ENCODE measurements around the gene DMXL1. TPM values are rescaled to one million over a fixed set of nuclear protein-coding genes. Genes with fewer than 3 reads are reported as not detected.

Gene DMXL1, protein sequence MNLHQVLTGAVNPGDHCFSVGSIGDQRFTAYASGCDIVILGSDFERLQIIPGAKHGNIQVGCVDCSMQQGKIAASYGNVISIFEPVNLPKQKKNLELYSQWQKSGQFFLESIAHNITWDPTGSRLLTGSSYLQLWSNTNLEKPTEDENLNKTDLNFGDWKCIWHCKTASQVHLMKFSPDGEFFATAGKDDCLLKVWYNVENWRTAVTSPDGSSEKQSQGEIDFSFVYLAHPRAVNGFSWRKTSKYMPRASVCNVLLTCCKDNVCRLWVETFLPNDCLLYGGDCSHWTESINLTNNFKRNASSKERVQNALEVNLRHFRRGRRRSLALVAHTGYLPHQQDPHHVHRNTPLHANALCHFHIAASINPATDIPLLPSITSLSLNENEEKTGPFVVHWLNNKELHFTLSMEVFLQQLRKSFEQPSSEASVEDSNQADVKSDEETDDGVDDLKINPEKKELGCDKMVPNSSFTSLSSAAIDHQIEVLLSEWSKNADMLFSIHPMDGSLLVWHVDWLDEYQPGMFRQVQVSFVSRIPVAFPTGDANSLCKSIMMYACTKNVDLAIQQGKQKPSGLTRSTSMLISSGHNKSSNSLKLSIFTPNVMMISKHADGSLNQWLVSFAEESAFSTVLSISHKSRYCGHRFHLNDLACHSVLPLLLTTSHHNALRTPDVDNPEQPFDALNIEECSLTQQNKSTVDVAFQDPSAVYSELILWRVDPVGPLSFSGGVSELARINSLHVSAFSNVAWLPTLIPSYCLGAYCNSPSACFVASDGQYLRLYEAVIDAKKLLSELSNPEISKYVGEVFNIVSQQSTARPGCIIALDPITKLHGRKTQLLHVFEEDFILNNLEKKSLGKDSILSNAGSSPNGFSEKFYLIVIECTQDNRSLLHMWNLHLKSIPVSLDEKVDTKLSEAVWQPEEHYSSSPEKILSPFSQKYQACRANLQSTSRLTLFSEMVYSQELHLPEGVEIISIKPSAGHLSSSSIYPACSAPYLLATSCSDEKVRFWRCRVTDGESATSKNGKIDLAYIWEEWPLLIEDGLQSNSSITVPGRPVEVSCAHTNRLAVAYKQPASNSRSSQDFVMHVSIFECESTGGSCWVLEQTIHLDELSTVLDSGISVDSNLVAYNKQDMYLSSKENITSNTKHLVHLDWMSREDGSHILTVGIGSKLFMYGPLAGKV (N-terminal part only)
- total RNA-seq (2014; rRNA removed; shearing (Covaris generic)): 20.8 and 40.7 TPM in 2 replicates

DNA sequence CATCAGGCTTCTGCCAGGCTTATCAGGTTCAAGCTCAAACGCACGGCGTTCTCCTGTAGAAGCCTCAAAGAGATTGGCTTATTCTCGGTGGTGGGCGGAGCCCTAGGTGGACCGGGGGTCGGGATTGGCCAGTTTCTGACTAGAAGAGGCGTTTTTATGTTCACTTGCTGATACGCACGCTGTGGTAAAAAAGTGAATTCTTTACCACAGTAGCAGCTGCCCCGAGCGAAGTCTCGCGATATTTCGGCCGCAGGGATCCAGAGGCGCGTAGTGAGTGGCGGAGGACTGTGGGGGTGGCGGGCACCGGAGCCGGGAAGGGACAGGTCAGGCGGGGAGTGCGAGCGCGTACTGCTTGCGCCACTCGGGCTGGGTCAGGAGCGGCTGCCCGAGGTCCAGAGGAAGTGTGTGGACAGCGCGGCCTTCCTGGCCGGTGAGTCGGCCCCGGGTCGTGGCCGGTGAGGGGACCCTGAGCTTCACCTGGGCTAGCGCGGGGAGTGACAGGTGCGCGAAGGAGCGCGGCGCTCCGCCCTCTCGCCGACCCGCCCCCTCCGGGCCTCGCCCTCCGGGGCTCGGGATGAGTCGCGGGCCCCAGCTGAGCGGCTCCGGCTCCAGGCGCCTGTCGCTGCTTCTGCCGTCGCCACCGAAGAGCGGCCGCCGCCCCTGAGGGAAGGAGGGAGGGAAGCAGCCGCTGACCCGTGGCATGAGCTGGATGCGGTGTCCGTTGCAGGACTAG is at the start of gene DMXL1:
DMXL1 (plus strand) TSS at position 260 of the 733 bp plus-strand sequence. CDS start 483 bp downstream, outside the sequence.
- H3K27me3 ChIP-seq (ENCODE audit: control insufficient read depth, insufficient read depth, low read length): no peaks in the 10 kb centered on the region
- H3K36me3 ChIP-seq (replicated peaks; ENCODE audit: control insufficient read depth, insufficient read depth, low read length): no peaks in the 10 kb centered on the region
- peak within 1 kb of the TSS; percentile 100 for H3K4me3 ChIP-seq (ENCODE audit: insufficient read depth, low read depth, low read length)
- peak; percentile 87 for DNase-seq

DNA sequence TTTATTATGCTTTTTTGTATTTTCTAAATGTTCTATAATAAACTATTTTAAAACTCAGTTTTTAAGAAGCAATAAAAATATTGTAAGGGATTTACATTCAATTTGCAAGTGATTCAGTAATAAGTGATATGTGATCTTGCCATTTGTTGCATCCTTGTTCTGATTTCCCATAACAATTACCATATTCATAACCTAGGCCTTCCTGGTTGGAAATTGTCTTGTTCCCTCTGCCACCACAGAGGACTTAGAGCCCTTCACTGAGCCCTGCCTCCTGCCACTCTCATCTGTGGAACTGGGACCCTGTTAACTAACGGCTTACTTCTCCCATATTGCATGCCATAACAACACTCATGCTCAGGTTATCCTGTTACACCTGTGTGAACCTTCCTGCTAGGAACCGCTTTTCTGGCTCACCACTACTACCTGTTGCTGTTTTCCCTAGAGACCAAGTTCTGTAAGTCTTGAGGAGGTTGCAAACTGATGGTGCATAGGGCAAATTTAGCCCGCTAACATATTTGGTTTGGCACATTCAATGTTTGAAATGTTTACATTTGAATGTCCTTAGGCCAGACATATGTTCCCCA is 49.6 kb upstream of the DMXL1 start:
- H3K36me3 ChIP-seq (replicated peaks; ENCODE audit: control insufficient read depth, insufficient read depth, low read length): no peaks in the 10 kb centered on the region
- H3K4me3 ChIP-seq (ENCODE audit: insufficient read depth, low read depth, low read length): no peak overlapping the region
- no peak for DNase-seq
- H3K27me3 ChIP-seq (ENCODE audit: control insufficient read depth, insufficient read depth, low read length): no peaks in the 10 kb centered on the region

DNA sequence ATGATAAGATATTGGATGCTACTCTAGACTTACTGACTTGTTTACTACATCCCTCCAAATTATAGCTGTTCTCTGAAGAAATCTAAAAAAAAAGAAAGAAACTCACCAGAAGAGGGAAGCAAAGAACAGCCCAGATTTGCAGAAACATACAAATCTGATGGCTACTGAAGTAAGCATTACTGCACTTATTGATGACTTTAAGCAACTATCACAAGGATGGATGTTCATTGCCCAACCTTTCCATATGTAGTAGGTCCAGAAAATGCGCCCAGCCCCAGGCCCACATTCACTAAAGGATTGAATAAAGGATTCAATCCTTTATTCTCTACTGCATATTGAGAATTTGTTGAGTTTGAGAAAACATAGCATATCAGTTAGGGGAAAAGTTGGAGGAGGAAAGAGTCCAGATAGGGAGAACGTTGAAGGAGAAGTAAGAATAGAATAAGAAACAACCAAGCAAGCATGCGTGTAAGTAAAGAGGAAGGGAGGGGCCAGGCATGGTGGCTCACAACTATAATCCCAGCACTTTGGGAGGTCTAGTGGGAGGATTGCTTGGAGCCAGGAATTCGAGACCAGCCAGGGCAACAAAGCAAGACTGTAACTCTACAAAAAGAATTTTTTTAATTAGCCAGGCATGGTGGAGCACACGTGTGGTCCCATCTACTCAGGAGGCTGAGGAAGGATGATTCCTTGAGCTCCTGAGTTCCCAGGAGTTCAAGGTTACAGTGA is 48.7 kb upstream of the DMXL1 start:
- Histone ChIP-seq H3K4me3 (ENCODE audit: insufficient read depth, low read depth, low read length) (no peak overlapping the region), H3K36me3 (replicated peaks; ENCODE audit: control insufficient read depth, insufficient read depth, low read length) (no peaks in the 10 kb centered on the region), H3K27me3 (ENCODE audit: control insufficient read depth, insufficient read depth, low read length) (no peaks in the 10 kb centered on the region)
- peak; percentile 32 for DNase-seq

DNA sequence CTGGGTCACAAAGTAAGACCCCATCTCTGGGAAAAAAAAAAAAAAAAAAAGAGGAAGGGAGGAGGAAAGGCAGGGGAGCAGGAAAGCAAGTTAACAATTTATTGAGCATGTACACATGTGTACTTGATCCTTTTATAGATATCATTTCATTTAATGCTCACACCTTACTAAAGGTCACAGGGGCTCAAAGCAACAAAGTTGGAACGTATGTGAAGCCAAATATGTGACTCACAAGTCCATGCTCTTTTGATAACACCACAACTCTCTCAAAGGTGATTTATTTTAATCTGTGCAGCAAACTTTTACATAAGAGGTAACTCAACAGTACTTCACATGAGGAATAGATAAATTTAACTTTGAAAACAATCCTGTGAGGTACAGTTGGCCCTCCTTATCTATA is 48.1 kb upstream of the DMXL1 start:
- H3K4me3 ChIP-seq (ENCODE audit: insufficient read depth, low read depth, low read length): no peak overlapping the region
- DNase-seq: no peak
- H3K27me3 ChIP-seq (ENCODE audit: control insufficient read depth, insufficient read depth, low read length): no peaks in the 10 kb centered on the region
- no peaks in the 10 kb centered on the region for H3K36me3 ChIP-seq (replicated peaks; ENCODE audit: control insufficient read depth, insufficient read depth, low read length)

DNA sequence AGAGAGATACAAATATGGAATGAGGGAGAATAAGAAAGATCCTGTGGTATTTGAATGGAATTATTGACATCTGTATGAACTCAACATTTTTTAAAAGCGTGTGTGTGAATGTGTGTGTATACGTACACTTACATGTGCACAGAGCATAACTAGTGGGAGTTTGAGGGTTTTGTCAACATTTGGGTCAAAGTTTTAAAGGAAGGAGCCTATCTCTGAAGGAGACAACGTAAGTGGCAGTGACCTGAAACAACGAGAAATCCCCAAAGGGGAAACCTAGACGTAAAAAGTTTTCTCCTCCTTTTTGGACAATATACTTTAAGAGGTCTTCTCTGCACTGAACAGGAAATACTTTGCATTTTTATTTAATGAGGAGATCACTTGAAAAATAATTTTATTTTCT is 42.3 kb upstream of the DMXL1 start:
- Histone ChIP-seq H3K4me3 (ENCODE audit: insufficient read depth, low read depth, low read length) (no peak overlapping the region), H3K27me3 (ENCODE audit: control insufficient read depth, insufficient read depth, low read length) (no peaks in the 10 kb centered on the region), H3K36me3 (replicated peaks; ENCODE audit: control insufficient read depth, insufficient read depth, low read length) (no peaks in the 10 kb centered on the region)
- DNase-seq: no peak

DNA sequence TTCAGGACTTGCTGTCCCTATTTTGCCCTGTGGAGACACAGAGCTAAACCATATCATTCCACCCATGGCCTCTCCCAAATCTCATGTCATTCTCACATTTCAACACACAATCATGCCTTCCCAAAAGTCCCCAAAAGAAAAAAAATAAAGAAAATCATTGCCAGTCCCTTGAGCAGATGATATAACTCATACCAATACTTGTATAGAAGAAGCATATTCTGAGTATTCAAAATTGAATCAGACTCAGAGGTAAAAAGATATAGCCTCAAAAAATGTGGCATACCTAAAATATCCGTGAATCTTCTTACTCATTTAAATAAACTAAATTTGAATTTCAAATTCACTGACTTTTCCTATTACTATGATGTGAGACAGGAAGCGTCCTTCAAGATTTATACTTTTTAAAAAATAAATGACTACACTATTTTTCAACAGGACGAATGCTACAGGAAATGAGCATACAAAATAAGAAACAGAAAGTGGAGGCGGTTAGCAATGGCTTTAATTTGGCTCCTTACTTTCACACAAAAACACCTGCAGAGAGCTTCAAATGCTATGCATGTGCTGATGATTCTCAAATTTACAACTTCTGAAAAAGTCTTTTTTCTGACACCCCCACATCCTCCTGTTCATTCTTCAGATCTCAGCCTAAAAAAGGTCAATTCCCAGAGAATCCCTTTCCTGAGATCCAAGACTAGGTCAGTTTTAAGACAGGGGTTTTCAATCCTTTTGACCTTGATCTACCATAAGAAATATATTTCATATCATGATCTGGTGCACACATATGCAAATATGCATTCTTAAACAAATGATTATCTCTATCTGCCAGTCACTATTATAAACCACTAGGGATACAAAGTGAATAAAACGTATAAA is 39.6 kb upstream of the DMXL1 start:
- Histone ChIP-seq H3K27me3 (ENCODE audit: control insufficient read depth, insufficient read depth, low read length) (no peaks in the 10 kb centered on the region), H3K4me3 (ENCODE audit: insufficient read depth, low read depth, low read length) (no peak overlapping the region), H3K36me3 (replicated peaks; ENCODE audit: control insufficient read depth, insufficient read depth, low read length) (no peaks in the 10 kb centered on the region)
- no peak for DNase-seq

DNA sequence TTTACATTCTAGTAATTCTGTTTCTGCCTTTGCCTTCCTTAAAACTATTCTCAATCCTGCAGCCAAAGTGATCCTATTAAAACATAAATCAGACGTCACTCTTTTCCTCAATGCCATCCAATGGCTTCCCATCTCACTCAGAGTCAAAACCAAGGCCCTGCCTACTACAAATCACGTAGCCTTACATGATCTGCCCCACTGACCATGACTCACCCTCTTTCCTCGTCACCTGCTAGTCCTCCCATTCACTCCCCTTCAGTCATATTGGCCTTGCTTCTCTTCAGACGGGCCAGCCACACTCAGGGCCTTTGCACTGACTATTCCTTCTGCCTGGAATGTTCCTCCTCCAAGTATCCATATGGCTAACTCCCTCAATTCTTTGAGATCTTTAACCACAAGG is 39.0 kb upstream of the DMXL1 start:
- Histone ChIP-seq H3K4me3 (ENCODE audit: insufficient read depth, low read depth, low read length) (no peak overlapping the region), H3K27me3 (ENCODE audit: control insufficient read depth, insufficient read depth, low read length) (no peaks in the 10 kb centered on the region), H3K36me3 (replicated peaks; ENCODE audit: control insufficient read depth, insufficient read depth, low read length) (no peaks in the 10 kb centered on the region)
- DNase-seq: peak; percentile 19

DNA sequence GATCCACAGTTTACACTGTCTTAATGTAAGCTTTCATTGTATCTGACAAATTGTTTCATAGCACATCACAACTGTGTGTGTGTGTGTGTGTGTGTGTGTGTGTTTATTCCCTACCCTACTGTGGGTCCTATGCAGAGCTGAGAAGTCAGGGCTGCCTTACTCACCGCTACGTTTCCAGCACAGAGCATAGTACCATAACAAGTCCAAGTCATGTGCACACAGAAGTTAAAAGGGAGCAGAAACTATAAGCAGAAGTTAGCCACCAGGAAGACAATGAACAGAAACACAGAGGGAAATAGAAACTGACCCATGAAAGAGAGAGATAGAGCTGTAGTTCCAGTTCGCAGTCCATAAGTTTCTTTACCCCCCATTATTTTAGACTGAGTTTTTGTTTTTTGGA is 38.2 kb upstream of the DMXL1 start:
- Histone ChIP-seq H3K4me3 (ENCODE audit: insufficient read depth, low read depth, low read length) (no peak overlapping the region), H3K27me3 (ENCODE audit: control insufficient read depth, insufficient read depth, low read length) (no peaks in the 10 kb centered on the region), H3K36me3 (replicated peaks; ENCODE audit: control insufficient read depth, insufficient read depth, low read length) (no peaks in the 10 kb centered on the region)
- no peak for DNase-seq

DNA sequence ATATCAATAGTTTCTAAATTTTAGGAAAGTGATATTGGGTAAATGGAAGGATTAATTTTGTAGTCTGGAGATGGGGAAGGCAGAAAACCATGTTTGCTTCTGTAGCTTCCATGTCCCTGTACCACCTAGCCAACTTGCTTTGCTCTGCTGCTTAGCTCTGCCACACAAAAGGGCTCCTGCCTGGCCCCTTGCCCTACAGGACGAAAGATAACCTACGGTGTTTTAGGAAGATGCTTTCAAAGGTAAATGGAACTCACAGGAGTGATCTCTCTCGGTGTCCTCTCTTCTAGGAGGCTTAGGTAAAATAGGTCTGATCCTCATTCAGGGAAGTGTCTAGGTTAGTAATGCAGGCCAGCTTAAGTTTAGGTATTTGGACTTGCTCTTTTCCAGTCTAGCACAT is 37.8 kb upstream of the DMXL1 start:
- Histone ChIP-seq H3K36me3 (replicated peaks; ENCODE audit: control insufficient read depth, insufficient read depth, low read length) (no peaks in the 10 kb centered on the region), H3K4me3 (ENCODE audit: insufficient read depth, low read depth, low read length) (no peak overlapping the region), H3K27me3 (ENCODE audit: control insufficient read depth, insufficient read depth, low read length) (no peaks in the 10 kb centered on the region)
- peak; percentile 23 for DNase-seq

DNA sequence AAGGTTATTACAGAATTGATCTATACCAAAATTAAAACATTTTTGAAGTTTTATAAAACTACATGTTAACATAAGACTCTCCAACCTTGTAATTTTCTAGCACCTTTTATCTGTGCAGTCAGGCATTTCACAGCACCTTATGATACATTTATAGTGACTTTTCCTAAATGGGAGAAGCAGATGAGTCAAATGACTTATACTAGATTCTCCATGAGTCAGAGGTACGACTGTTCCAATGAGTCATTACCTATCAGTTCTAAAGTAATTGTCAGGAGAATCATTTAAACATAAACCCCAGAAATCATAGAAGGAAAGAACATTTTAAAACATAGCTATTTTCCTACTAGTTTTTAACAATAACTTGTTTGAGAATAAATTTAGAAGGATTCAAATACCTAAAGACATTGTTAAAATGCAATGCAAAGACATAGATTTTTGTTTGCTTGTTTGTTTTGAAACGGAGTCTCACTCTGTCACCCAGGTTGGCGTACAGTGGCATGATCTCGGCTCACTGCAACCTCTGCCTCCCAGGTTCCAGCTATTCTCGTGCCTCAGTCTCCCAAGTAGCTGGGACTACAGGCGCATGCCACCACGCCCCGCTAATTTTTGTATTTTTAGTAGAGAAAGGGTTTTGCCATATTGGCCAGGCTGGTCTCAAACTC is 34.7 kb upstream of the DMXL1 start:
- Histone ChIP-seq H3K36me3 (replicated peaks; ENCODE audit: control insufficient read depth, insufficient read depth, low read length) (no peaks in the 10 kb centered on the region), H3K4me3 (ENCODE audit: insufficient read depth, low read depth, low read length) (no peak overlapping the region), H3K27me3 (ENCODE audit: control insufficient read depth, insufficient read depth, low read length) (no peaks in the 10 kb centered on the region)
- DNase-seq: no peak

DNA sequence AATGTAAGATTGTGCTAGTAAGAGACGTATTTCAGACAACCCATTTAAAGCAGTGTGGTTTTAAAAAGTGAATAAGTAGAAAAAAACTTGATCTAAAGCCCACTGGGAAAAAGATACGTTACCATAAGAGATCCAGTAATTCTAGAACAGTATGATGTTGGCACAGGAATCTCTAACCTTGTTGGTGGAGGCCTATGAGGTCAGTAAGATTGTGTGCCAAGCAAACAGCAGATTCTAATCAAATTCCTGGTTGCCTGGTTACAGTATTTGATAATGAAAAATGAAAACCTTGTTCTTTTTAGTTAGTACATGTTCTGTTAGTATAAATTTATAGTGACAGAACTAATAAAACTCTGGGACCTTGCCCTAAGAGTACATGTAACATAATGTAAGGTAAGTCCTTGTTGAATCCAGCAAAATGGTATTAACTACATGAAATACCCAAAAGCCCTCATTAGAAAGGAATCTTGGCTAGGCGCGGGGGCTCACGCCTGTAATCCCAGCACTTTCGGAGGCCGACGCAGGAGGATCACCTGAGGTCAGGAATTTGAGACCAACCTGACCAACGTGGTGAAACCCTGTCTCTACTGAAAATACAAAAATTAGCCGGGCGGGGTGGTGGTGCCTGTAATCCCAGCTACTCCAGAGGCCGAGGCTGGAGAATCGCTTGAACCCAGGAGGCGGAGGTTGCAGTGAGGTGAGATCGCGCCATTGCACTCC is 33.2 kb upstream of the DMXL1 start:
- Histone ChIP-seq H3K27me3 (ENCODE audit: control insufficient read depth, insufficient read depth, low read length) (no peaks in the 10 kb centered on the region), H3K36me3 (replicated peaks; ENCODE audit: control insufficient read depth, insufficient read depth, low read length) (no peaks in the 10 kb centered on the region), H3K4me3 (ENCODE audit: insufficient read depth, low read depth, low read length) (no peak overlapping the region)
- no peak for DNase-seq

DNA sequence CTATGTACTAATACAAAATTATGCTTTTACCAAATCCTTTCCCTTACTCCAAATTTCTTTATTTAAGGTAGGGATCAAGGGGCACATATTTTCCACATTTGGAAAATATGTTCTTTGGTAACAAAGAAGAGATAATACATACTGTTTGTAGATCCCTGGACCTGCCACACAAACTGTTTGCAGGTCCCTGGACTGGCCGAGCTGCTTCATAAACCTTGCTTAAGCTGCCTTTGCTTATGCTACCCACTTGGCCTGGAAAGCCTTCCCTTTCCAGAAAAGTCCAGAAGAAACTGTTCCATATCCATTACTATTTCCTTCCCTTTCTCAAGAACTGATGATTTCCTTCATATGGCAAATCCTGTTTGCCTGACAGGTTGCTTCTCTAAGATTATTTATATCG is 22.6 kb upstream of the DMXL1 start:
- H3K27me3 ChIP-seq (ENCODE audit: control insufficient read depth, insufficient read depth, low read length): no peaks in the 10 kb centered on the region
- DNase-seq: no peak
- H3K4me3 ChIP-seq (ENCODE audit: insufficient read depth, low read depth, low read length): no peak overlapping the region
- H3K36me3 ChIP-seq (replicated peaks; ENCODE audit: control insufficient read depth, insufficient read depth, low read length): no peaks in the 10 kb centered on the region

All from H7 (cell line).